ENCODE measurements around the gene FOXP1. TPM values are rescaled to one million over a fixed set of nuclear protein-coding genes. Genes with fewer than 3 reads are reported as not detected.

Gene FOXP1
- total and polyA plus RNA-seq, 9 of the 15 experiments (the other 6 are each of a cell fraction or from before 2014, with no cell fraction given) = 7.7 to 34.5 (median 13.7) TPM

- Histone ChIP-seq H2AFZ (ENCODE audit: low read depth, low read length) (no peak overlapping the region), H3K4me1 (replicated peaks in 1 of 2; ENCODE audit: control insufficient read depth in 2 of 2, insufficient read depth in 2 of 2, low read length in 2 of 2) (no peaks in the 10 kb centered on the region), H3K36me3 (ENCODE audit: control insufficient read depth, insufficient read depth, low read length) (peaks cover 59% of the 10 kb centered on the region; the same call in 1 of the 3 replicates), H3K9ac (ENCODE audit: insufficient read depth in 1 of 2, low read depth in 2 of 2, low read length in 2 of 2) (no peak overlapping the region), H4K20me1 (replicated peaks; ENCODE audit: control insufficient read depth, insufficient read depth, low read length) (no peaks in the 10 kb centered on the region), H3K4me3 (no peak overlapping the region), H3K4me2 (ENCODE audit: insufficient read depth, low read length) (no peak overlapping the region), H3K9me3 (replicated peaks; ENCODE audit: control insufficient read depth, insufficient read depth, low read depth, low read length) (no peaks in the 10 kb centered on the region), H3K27me3 (ENCODE audit: control insufficient read depth in 2 of 2, insufficient read depth in 2 of 2, low read length in 2 of 2) (no peaks in the 10 kb centered on the region), H3K9me1 (ENCODE audit: control insufficient read depth, insufficient read depth, low read length) (no peaks in the 10 kb centered on the region), H3K27ac (ENCODE audit: extremely low read depth, low read depth, low read length) (no peak overlapping the region), H3K79me2 (ENCODE audit: control insufficient read depth, insufficient read depth, low read length) (no peaks in the 10 kb centered on the region)
- FAIRE-seq (no peak), ATAC-seq (no peak), DNase-seq (ENCODE audit: extremely low read depth in 1 of 4, low spot score in 3 of 4) (no peak)
- TF ChIP-seq EGR1 (conservative IDR thresholded peaks at IDR 0.05) (no peak), FOXJ2 (tag; IDR thresholded peaks at IDR 0.05) (peak; percentile 28; the same call in 1 of the 2 replicates), PATZ1 (CRISPR knock-in tag; IDR thresholded peaks at IDR 0.05; ENCODE audit: borderline replicate concordance) (no peak)
- 0% methylated on average over 1 of the region's 1 CpG for WGBS (ENCODE audit: insufficient coverage, low coverage, missing lambda C conversion rate)
- intact Hi-C loops (cut with micrococcal nuclease) = no loop called here
- ChIA-PET CTCF (ENCODE audit: low intra/inter-chr PET ratio) (no interaction called here), POLR2A (interaction anchor here (0.6 kb wide), 1 partner anchor 448 kb away, joined by 4 read pairs; no protein-coding TSS in a partner anchor)
- in situ Hi-C loops (cut with MboI) = no loop called here
- no TSS peak for BruUV-seq (replicated peaks)
These were observed 601.2 kb downstream of the FOXP1 start for GRCh38 chr3:70982284-70982683.
